NB4 (cell line): ENCODE measurements around the gene THBS1.

Experiments
- DNase-seq: peaks from one replicate; pipeline ENCODE4 v3.0.0; 2010; ENCODE audit warnings: low read depth
- H3K4me3 ChIP-seq: one replicate; pipeline ENCODE4 v1.5.1; 2011; ENCODE audit warnings: mild to moderate bottlenecking, low read depth, low read length, moderate library complexity
- CTCF ChIP-seq: IDR thresholded peaks from one replicate; pipeline ENCODE4 v1.5.1; 2012; ENCODE audit warnings: low read depth, low read length
- MYC ChIP-seq: IDR thresholded peaks from 2 replicates; pipeline ENCODE4 v1.6.1; 2011; ENCODE audit warnings: low read depth, low read length
- POLR2A ChIP-seq: IDR thresholded peaks from 2 replicates; pipeline ENCODE4 v1.6.1; 2011; ENCODE audit warnings: mild to moderate bottlenecking; ENCODE audit not compliant: insufficient read length; ENCODE audit errors: extremely low read depth
- TF ChIP-seq, protein P1 (sequence below): IDR thresholded peaks from 2 replicates; pipeline ENCODE4 v1.6.1; 2011; ENCODE audit warnings: low read depth, low read length

The THBS1 gene

GRCh38 chr15:39622660-39623516 lies 42.0 kb downstream of the THBS1 start:
- H3K4me3 ChIP-seq = no peak overlapping the region
- DNase-seq = no peak
- TF ChIP-seq POLR2A (no peak), MYC (no peak), CTCF (no peak)
- TF ChIP-seq, protein P1, sequence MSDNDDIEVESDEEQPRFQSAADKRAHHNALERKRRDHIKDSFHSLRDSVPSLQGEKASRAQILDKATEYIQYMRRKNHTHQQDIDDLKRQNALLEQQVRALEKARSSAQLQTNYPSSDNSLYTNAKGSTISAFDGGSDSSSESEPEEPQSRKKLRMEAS = no peak

DNA sequence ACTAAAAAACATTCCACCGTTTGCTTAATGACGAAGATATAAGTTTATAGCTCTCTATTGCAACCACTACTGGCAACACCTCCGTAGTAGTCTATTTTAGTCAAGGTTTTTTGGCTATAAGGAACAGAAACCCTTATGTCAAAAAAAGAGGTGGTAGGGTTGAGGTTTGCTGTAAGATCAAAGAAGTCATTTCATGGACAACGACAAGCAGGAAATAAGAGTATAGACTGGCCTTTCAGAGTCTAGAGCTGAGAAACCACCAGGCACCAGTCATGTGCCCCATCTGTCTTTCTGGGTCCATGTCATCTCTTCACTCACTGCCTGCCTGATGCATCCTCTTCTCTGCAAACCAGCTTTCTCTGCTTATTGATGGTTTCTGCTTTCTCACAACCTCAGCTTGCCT lies 42.7 kb downstream of the THBS1 start:
- H3K4me3 ChIP-seq = no peak overlapping the region
- TF ChIP-seq CTCF (no peak), POLR2A (no peak), MYC (no peak)
- TF ChIP-seq, protein P1 = no peak
- no peak for DNase-seq

GRCh38 chr15:39624806-39625205 lies 43.9 kb downstream of the THBS1 start:
- DNase-seq = peak; percentile 82
- TF ChIP-seq MYC = peak; percentile 69
- TF ChIP-seq, protein P1 = peak; percentile 73
- no peak for TF ChIP-seq POLR2A
- no peak for TF ChIP-seq CTCF
- H3K4me3 ChIP-seq = no peak overlapping the region

DNA sequence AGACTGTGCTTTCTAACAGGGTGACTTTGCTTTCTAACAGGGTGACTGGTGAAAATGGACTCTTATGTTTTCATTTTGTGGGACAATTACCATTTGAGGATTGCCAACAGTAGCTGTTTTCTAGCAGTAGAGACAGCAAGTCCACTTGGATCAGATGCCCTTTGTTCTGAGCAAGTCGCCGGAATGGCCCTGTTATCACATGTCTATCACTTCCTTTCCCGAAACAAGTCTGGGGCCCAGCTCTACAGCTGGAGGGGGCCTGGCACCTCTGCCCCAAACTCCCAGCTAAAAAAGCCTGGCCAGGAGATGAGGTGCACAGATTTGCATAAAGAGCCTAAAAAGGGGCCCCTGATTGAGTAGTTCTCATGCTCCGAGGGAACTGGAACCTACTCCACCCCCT lies 44.6 kb downstream of the THBS1 start:
- no peak for TF ChIP-seq CTCF
- H3K4me3 ChIP-seq = no peak overlapping the region
- no peak for DNase-seq

DNA sequence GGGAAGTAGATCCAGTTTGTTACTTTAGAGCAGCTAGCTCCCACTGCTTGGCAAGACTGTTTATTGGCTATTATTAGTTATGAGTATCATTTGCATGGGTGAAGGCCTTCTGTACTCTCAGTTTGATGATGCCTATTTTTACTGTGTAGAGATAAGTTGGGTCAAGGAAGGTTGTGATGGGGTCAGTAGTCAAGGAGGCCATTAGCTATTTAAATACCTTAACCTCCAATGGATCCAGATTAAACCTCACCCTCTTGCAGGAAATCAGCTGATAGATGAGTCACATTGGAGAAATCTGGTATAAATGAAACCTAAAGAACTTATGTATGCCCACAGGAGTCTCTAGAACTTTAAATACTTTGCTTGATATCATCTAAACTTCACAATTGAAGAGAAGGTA lies 45.0 kb downstream of the THBS1 start:
- no peak for DNase-seq
- no peak for TF ChIP-seq POLR2A
- no peak overlapping the region for H3K4me3 ChIP-seq

DNA sequence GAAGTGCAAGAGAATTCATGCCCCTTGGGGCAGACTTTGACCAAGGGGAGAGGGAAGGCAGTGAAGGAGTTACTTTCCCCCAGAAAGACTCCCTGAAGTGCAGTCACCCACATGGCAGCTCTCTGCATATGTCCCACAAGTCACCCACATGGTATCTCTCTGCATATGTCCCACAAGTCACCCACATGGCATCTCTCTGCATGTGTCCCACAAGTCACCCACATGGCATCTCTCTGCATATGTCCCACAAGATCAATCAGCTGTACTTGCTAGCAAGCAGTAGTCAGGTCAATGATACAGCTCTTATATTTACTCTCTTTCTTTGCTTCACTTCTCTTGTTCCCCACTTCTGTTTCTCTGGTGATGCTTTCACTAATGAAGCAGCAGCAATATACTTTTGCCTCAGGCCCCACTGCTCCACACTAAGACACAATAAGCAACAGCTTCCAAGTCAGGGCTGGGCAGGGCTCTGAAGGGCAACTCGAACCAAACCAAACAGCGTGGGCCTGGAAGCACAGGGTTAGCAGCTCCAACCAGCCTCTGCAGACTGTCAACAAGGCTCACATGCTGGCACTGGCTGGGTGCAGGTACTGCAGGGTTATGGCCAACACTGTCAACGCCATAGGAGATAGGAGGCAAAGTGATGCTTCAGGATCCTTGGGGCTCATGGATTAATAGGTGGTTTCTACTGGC lies 46.7 kb downstream of the THBS1 start:
- TF ChIP-seq POLR2A (no peak), CTCF (no peak), MYC (no peak)
- TF ChIP-seq, protein P1 = no peak
- H3K4me3 ChIP-seq = no peak overlapping the region
- DNase-seq = no peak
